ENCODE results near the gene TMEM150B. TPM values are rescaled to one million over a fixed set of nuclear protein-coding genes. Genes with fewer than 3 reads are reported as not detected.

The TMEM150B gene
- total and polyA plus RNA-seq, 2 of the 13 experiments (the other 11 are each of a cell fraction or from before 2014, with no cell fraction given) = 1.3 to 1.8 TPM

- no peak for TF ChIP-seq ZNF180 (CRISPR knock-in tag; IDR thresholded peaks at IDR 0.05; ENCODE audit: borderline replicate concordance, low read depth)
- no peak for TF ChIP-seq GATAD2A (CRISPR knock-in tag; IDR thresholded peaks at IDR 0.05)
Measured at GRCh38 chr19:55360902-55361301, 35.8 kb upstream of the TMEM150B start (continued).

GRCh38 chr19:55358943-55359908 lies 34.1 kb upstream of the TMEM150B start:
- Histone ChIP-seq H3K79me2 (ENCODE audit: insufficient read depth, low read length) (no peaks in the 10 kb centered on the region), H3K27ac (ENCODE audit: extremely low read length, insufficient read depth, low read length) (no peak overlapping the region), H4K20me1 (ENCODE audit: insufficient read depth, low read length) (0 out of 2 replicates have a peak, but pooled peaks cover 4% of the 10 kb centered on the region), H3K9me3 (ENCODE audit: low read length) (no peaks in the 10 kb centered on the region), H3K36me3 (replicated peaks in 1 of 2; ENCODE audit: control insufficient read depth in 1 of 2, insufficient read depth in 2 of 2, low read length in 2 of 2) (no peaks in the 10 kb centered on the region), H3K4me3 (replicated peaks in 1 of 3; ENCODE audit: insufficient read depth in 1 of 3, low read depth in 2 of 3, low read length in 3 of 3) (no peak overlapping the region), H3K9ac (ENCODE audit: insufficient read depth, low read depth, low read length) (no peak overlapping the region), H2AFZ (ENCODE audit: low read length) (no peak overlapping the region), H3K4me2 (ENCODE audit: low read depth, low read length) (no peak overlapping the region), H3K4me1 (ENCODE audit: insufficient read depth, low read length) (peaks cover 14% of the 10 kb centered on the region), H3K27me3 (ENCODE audit: control insufficient read depth in 1 of 2, insufficient read depth in 2 of 2, low read length in 2 of 2) (peaks cover 6 to 48% of the 10 kb centered on the region in 2 experiments)
- DNase-seq (ENCODE audit: low spot score) (no peak), ATAC-seq (peak; percentile 10; the same call in 2 of the 3 replicates), FAIRE-seq (no peak)
- intact Hi-C loops (cut with micrococcal nuclease; ENCODE audit: unreplicated experiment) = no loop called here
- ChIA-PET CTCF (ENCODE audit: low intra/inter-chr PET ratio, low total read pairs) (no interaction called here), POLR2A (interaction anchor here (0.9 to 1.1 kb wide), 2 partner anchors 9 to 35 kb away, joined by 3 read pairs; no protein-coding TSS in a partner anchor)
- in situ Hi-C loops (cut with HindIII; ENCODE audit: extremely low pct_ligation_motif_present, low pct_unique_long_range_greater_than_20kb) = no loop called here
- 47% methylated on average over 19 of the region's 32 CpGs for WGBS (ENCODE audit: low lambda C conversion rate)
- BruUV-seq (replicated peaks) = no TSS peak
- TF ChIP-seq ATRX (CRISPR knock-in tag; IDR thresholded peaks at IDR 0.05; ENCODE audit: borderline replicate concordance) = no peak
- TF ChIP-seq ZNF883 (CRISPR knock-in tag; IDR thresholded peaks at IDR 0.05; ENCODE audit: not compliant biosample characterization) = no peak
- TF ChIP-seq ZC3H13 (CRISPR knock-in tag; IDR thresholded peaks at IDR 0.05) = no peak
- TF ChIP-seq ELF3 (CRISPR knock-in tag; IDR thresholded peaks at IDR 0.05) = no peak
- no peak for TF ChIP-seq ZNF350 (CRISPR knock-in tag; IDR thresholded peaks at IDR 0.05; ENCODE audit: borderline replicate concordance, low read depth)
- TF ChIP-seq ZNF362 (CRISPR knock-in tag; IDR thresholded peaks at IDR 0.05; ENCODE audit: borderline replicate concordance) = no peak
- no peak for TF ChIP-seq ZNF160 (CRISPR knock-in tag; IDR thresholded peaks at IDR 0.05)
- no peak for TF ChIP-seq ATF6 (CRISPR knock-in tag; conservative IDR thresholded peaks at IDR 0.05)
- no peak for TF ChIP-seq ZNF614 (CRISPR knock-in tag; IDR thresholded peaks at IDR 0.05; ENCODE audit: borderline replicate concordance)
- TF ChIP-seq KLF12 (CRISPR knock-in tag; IDR thresholded peaks at IDR 0.05; ENCODE audit: borderline replicate concordance) = no peak
- TF ChIP-seq ZNF710 (CRISPR knock-in tag; IDR thresholded peaks at IDR 0.05; ENCODE audit: borderline replicate concordance) = no peak

All from HepG2 (cell line).